A673 (cell line): ENCODE measurements around the gene ISYNA1. TPM values are rescaled to one million over a fixed set of nuclear protein-coding genes. Genes with fewer than 3 reads are reported as not detected.

Source experiments
- BruUV-seq: library from RNA; stranded (reverse); fragments of 400-500 nt; replicated peaks from 2 replicates; lab custom pipeline; 2021; lab: Mats Ljungman, UMichigan
- CTCF ChIA-PET: fragments of 300-600 bp; sonication (Branson Sonifier 250); formaldehyde crosslinking; loops from one replicate; lab custom pipeline; 2022; ENCODE audit warnings: antibody characterized with exemption; lab: Charles Lee
- POLR2A ChIA-PET: fragments of 300-600 bp; sonication (Branson Sonifier 250); formaldehyde crosslinking; loops from one replicate; lab custom pipeline; 2022; ENCODE audit warnings: antibody characterized with exemption; ENCODE audit not compliant: low non-redundant PET; lab: Charles Lee
- DNase-seq: peaks from one replicate; pipeline ENCODE4 v3.0.0-alpha.2; 2015; ENCODE audit warnings: low spot score
- H3K27ac ChIP-seq: fragments of 200-600 bp; sonication (generic); 2 replicates; pipeline ENCODE4 v1.5.1; 2016; ENCODE audit warnings: mixed run types, low read depth, mild to moderate bottlenecking, mixed read lengths, antibody characterized with exemption, low read length; ENCODE audit not compliant: poor library complexity, severe bottlenecking
- H3K27me3 ChIP-seq: fragments of 200-600 bp; sonication (generic); replicated peaks from 2 replicates; pipeline ENCODE4 v1.6.1; 2017; ENCODE audit warnings: mixed run types, low read depth, mild to moderate bottlenecking, mixed read lengths, antibody characterized with exemption, low read length; ENCODE audit not compliant: insufficient read depth, poor library complexity
- H3K36me3 ChIP-seq: fragments of 200-600 bp; sonication (generic); 2 replicates; pipeline ENCODE4 v1.6.1; 2016; ENCODE audit warnings: mixed run types, mild to moderate bottlenecking, mixed read lengths, antibody characterized with exemption, low read length; ENCODE audit not compliant: insufficient read depth, poor library complexity, severe bottlenecking
- H3K4me1 ChIP-seq: fragments of 200-600 bp; sonication (generic); 2 replicates; pipeline ENCODE4 v1.6.1; 2017; ENCODE audit warnings: mixed run types, mild to moderate bottlenecking, mixed read lengths, antibody characterized with exemption, low read length; ENCODE audit not compliant: insufficient read depth, poor library complexity, severe bottlenecking
- H3K4me3 ChIP-seq: fragments of 200-600 bp; sonication (generic); 2 replicates; pipeline ENCODE4 v1.5.1; 2016; ENCODE audit warnings: low read depth, mixed run types, mild to moderate bottlenecking, mixed read lengths, low read length; ENCODE audit not compliant: poor library complexity, severe bottlenecking
- H3K9me3 ChIP-seq: fragments of 200-600 bp; sonication (generic); 2 replicates; pipeline ENCODE4 v1.6.1; 2016; ENCODE audit warnings: mixed run types, low read depth, mild to moderate bottlenecking, mixed read lengths, antibody characterized with exemption, low read length; ENCODE audit not compliant: poor library complexity, severe bottlenecking
- CTCF ChIP-seq: fragments of 300-800, 200-600 bp; sonication (generic); conservative IDR thresholded peaks from 2 replicates; pipeline ENCODE4 v1.5.1; 2017; ENCODE audit warnings: low read depth, mild to moderate bottlenecking, antibody characterized with exemption, low read length, moderate library complexity, mixed read lengths
- EZH2 ChIP-seq: fragments of 200-600 bp; sonication (generic); IDR thresholded peaks from 2 replicates; pipeline ENCODE4 v1.6.1; 2017; ENCODE audit warnings: borderline replicate concordance, low read depth, mild to moderate bottlenecking, mixed read lengths, antibody characterized with exemption, low read length; ENCODE audit not compliant: poor library complexity, severe bottlenecking
- intact Hi-C: fragments of 100-400 bp; cut with micrococcal nuclease; formaldehyde crosslinking; loops from one replicate; pipeline ENCODE4 v1.10.0; 2022; ENCODE audit not compliant: unreplicated experiment
- total RNA-seq: library from RNA; stranded (reverse); gene quantifications from 2 replicates; pipeline ENCODE4 v1.2.3, GENCODE V29; 2021

ISYNA1 gene
- total RNA-seq, 1 experiment from 2014 or later, result 153 TPM

GRCh38 chr19:18442941-18443340 is 5.0 kb upstream of the ISYNA1 start:
- Histone ChIP-seq H3K36me3 (peaks cover 6% of the 10 kb centered on the region), H3K27me3 (no peaks in the 10 kb centered on the region), H3K27ac (no peak overlapping the region), H3K4me1 (peaks cover 14% of the 10 kb centered on the region), H3K9me3 (no peaks in the 10 kb centered on the region), H3K4me3 (no peak overlapping the region)
- ChIA-PET CTCF (no interaction called here), POLR2A (no interaction called here)
- BruUV-seq, result no TSS peak
- intact Hi-C loops, result no loop called here
- TF ChIP-seq CTCF (no peak), EZH2 (no peak)
- DNase-seq, result no peak

- Histone ChIP-seq H3K27ac (no peak overlapping the region), H3K9me3 (no peaks in the 10 kb centered on the region), H3K4me1 (peaks cover 14% of the 10 kb centered on the region), H3K27me3 (no peaks in the 10 kb centered on the region), H3K4me3 (no peak overlapping the region), H3K36me3 (peaks cover 6% of the 10 kb centered on the region)
- no TSS peak for BruUV-seq
- ChIA-PET POLR2A (no interaction called here), CTCF (no interaction called here)
- intact Hi-C loops, result no loop called here
- DNase-seq, result no peak
- TF ChIP-seq EZH2 (no peak), CTCF (no peak)
Observed at GRCh38 chr19:18441804-18442788, 4.2 kb upstream of the ISYNA1 start.

- ChIA-PET POLR2A (no interaction called here), CTCF (interaction anchor here (0.5 to 1.0 kb wide), 4 partner anchors 10 to 418 kb away, joined by 3 to 7 read pairs (median 4); no protein-coding TSS in a partner anchor)
- Histone ChIP-seq H3K27me3 (no peaks in the 10 kb centered on the region), H3K27ac (no peak overlapping the region), H3K9me3 (no peaks in the 10 kb centered on the region), H3K36me3 (peaks cover 8% of the 10 kb centered on the region), H3K4me1 (peaks cover 22% of the 10 kb centered on the region), H3K4me3 (no peak overlapping the region)
- no peak for DNase-seq
- no TSS peak for BruUV-seq
- intact Hi-C loops, result no loop called here
- TF ChIP-seq CTCF (no peak), EZH2 (no peak)
Observed at GRCh38 chr19:18440936-18441803, 3.2 kb upstream of the ISYNA1 start.
